Kidney (tissue), 14 donors: ENCODE data around the gene FUT8. TPM values are rescaled to one million over a fixed set of nuclear protein-coding genes. Genes with fewer than 3 reads are reported as not detected.
"Not testable (repeated sequence)": the region's sequence is repeated elsewhere in the genome, so short reads cannot be mapped to it uniquely, and the experiment has no call there.

Source experiments
- DNase-seq, 5 donors: peaks; one replicate each; pipeline ENCODE4 v3.0.0-alpha.2; 2013 to 2020
- FAIRE-seq: peaks from 2 replicates; lab custom pipeline; 2012; peaks lifted over from hg19 to GRCh38; lab: Jason Lieb, UNC
- H3K27ac ChIP-seq, 2 donors: one replicate each; pipeline ENCODE4 v1.7.0; 2013; ENCODE audit warnings: low read depth in 2 of 2, low read length in 2 of 2, inconsistent platforms in 1 of 2
- H3K27me3 ChIP-seq: one replicate; pipeline ENCODE4 v1.7.1; 2013; ENCODE audit warnings: low read length, inconsistent platforms; ENCODE audit not compliant: control insufficient read depth, insufficient read depth
- H3K36me3 ChIP-seq, 3 donors: one replicate each; pipeline versions ENCODE4 v1.7.0 to v1.7.1; 2013; ENCODE audit warnings: low read length in 3 of 3, control low read depth in 1 of 3, inconsistent platforms in 1 of 3; ENCODE audit not compliant: insufficient read depth in 3 of 3, control insufficient read depth in 2 of 3
- H3K4me1 ChIP-seq, 3 donors: one replicate each; pipeline versions ENCODE4 v1.7.0 to v1.7.1; 2013; ENCODE audit warnings: low read length in 3 of 3, inconsistent platforms in 1 of 3, low read depth in 1 of 3; ENCODE audit not compliant: control insufficient read depth in 2 of 3, insufficient read depth in 2 of 3
- H3K4me3 ChIP-seq, 3 donors: one replicate each; pipeline versions ENCODE4 v1.7.0 to v1.8.1; 2013; ENCODE audit warnings: low read length in 3 of 3, control low read depth in 1 of 3, inconsistent platforms in 1 of 3
- H3K9ac ChIP-seq, 3 donors: one replicate each; pipeline versions ENCODE4 v1.7.0 to v1.7.1; 2013; ENCODE audit warnings: low read length in 3 of 3, control low read depth in 1 of 3, inconsistent platforms in 1 of 3
- H3K9me3 ChIP-seq, 3 donors: one replicate each; pipeline versions ENCODE4 v1.7.0 to v1.7.1; 2013; ENCODE audit warnings: low read length in 3 of 3, control low read depth in 1 of 3, inconsistent platforms in 1 of 3; ENCODE audit not compliant: control insufficient read depth in 2 of 3, insufficient read depth in 1 of 3
- CTCF ChIP-seq: IDR thresholded peaks from 3 replicates; pipeline ENCODE4 v1.5.1; 2012; ENCODE audit warnings: mild to moderate bottlenecking, moderate library complexity, borderline replicate concordance; ENCODE audit not compliant: insufficient read depth; ENCODE audit errors: extremely low read depth
- intact Hi-C: fragments of 100-400 bp; cut with DNase I; formaldehyde crosslinking; loops from one replicate; pipeline ENCODE4 v1.11.1; 2022
- polyA plus RNA-seq: library from polyadenylated mRNA; stranded (reverse); fragments of 350-450 nt; fragmentation: Illumina TruSeq; extraction: RNeasy Lipid Tissue Mini Kit (QIAGEN cat#74804); gene quantifications from one replicate; pipeline ENCODE4 v1.2.3, GENCODE V29; 2014; ENCODE audit warnings: low read depth, low replicate concordance; ENCODE audit not compliant: insufficient read depth
- total RNA-seq: library from RNA; stranded (reverse); fragmentation: NEBNext Ultra II Directional; extraction: Animal tissue kit (Norgen Biotek cat#: 25700); gene quantifications from one replicate; pipeline ENCODE4 v1.2.1, GENCODE V29; 2021
- donor health status: control.
- donor health status: control.
- donor health status: control.
- donor health status: control.
- donor health status: control.
- donor health status: DM: yes; HTN: yes; CAD: no.
- donor health status: Normal renal cell carcinoma (clear cell type).

The FUT8 gene
- total and polyA plus RNA-seq, 2 donors from 2014 or later: 8.2 to 49.6 TPM

DNA sequence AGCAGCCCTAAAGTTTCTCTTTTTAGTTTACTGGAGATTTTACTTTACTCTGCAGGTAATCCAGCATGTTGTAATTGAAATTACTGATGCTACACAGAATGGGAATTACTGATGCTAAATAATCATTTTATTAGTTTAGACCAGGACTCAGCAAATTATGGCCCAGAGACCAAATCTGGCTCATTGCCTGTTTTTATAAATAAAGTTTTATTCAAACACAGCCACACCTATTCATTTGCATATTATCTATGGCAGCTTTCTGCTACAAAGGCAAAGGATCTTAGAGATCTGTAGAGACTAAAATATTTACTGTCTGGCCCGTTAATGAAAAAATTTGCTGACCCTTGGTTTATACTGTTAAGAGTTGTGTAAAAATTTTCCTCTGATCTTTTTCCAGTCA, 216.1 kb downstream of the FUT8 start:
- H3K27ac ChIP-seq: no peak overlapping the region
- FAIRE-seq: no peak
- H3K4me3 ChIP-seq: no peak overlapping the region
- DNase-seq: no peak
- no peak overlapping the region for H3K9ac ChIP-seq
- intact Hi-C loops: no loop called here
- no peak for TF ChIP-seq CTCF
- H3K9me3 ChIP-seq: no peaks in the 10 kb centered on the region
- H3K36me3 ChIP-seq: no peaks in the 10 kb centered on the region
- H3K4me1 ChIP-seq: no peaks in the 10 kb centered on the region
- H3K27me3 ChIP-seq: no peaks in the 10 kb centered on the region

DNA sequence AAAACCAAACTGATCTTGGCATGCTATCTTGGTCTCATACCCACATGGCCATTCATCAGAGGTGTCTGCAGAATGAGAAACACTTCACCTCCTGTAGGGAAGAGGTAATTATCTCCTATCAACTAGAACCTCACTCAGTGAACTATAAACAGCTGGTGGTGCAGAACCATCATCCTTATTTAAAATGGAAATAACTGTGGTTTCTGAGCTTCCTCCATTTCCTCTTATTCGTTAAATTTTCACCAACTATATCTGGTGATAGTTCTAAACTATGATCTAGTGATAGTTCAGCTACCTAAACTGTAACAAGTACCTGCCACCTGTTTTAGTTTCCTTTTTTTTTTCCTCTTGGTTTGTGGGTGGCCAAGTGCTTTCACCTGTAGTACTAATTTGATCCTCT, 218.5 kb downstream of the FUT8 start:
- intact Hi-C loops: no loop called here
- no peak for DNase-seq

DNA sequence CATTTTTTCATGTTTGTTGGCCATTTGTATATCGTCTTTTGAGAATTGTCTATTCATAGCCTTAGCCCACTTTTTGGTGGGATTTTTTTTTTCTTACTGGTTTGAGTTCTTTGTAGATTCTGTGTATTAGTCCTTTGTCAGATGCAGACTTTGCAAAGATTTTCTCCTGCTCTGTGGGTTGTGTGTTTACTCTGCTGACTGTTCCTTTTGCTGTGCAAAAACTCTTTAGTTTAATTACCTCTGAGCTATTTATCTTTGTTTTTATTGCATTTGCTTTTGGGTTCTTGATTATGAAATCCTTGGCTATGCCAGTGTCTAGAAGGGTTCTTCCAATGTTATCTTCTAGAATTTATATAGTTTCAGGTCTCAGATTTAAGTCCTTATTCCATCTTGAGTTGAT, 220.0 kb downstream of the FUT8 start:
- no peak for FAIRE-seq
- intact Hi-C loops: no loop called here
- no peak overlapping the region for H3K9ac ChIP-seq
- TF ChIP-seq CTCF: no peak
- H3K27me3 ChIP-seq: no peaks in the 10 kb centered on the region
- no peak overlapping the region for H3K4me3 ChIP-seq
- no peak for DNase-seq
- H3K27ac ChIP-seq: no peak overlapping the region
- no peaks in the 10 kb centered on the region for H3K36me3 ChIP-seq
- no peaks in the 10 kb centered on the region for H3K4me1 ChIP-seq
- no peaks in the 10 kb centered on the region for H3K9me3 ChIP-seq

More for the DNA sequence above, 218.5 kb downstream of the FUT8 start:
- H3K4me3 ChIP-seq: no peak overlapping the region
- no peaks in the 10 kb centered on the region for H3K9me3 ChIP-seq
- FAIRE-seq: no peak
- H3K27me3 ChIP-seq: no peaks in the 10 kb centered on the region
- no peak for TF ChIP-seq CTCF
- no peak overlapping the region for H3K27ac ChIP-seq
- H3K36me3 ChIP-seq: no peaks in the 10 kb centered on the region
- H3K9ac ChIP-seq: no peak overlapping the region
- H3K4me1 ChIP-seq: no peaks in the 10 kb centered on the region

DNA sequence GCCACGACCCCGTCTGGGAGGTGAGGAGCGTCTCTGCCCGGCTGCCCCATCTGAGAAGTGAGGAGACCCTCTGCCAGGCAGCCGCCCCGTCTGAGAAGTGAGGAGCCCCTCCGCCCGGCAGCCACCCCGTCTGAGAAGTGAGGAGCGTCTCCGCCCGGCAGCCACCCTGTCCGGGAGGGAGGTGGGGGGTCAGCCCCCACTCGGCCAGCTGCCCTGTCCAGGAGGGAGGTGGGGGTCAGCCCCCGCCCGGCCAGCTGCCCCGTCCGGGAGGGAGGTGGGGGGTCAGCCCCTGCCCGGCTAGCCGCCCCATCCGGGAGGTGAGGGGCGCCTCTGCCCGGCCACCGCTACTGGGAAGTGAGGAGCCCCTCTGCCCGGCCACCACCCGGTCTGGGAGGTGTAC, 221.1 kb downstream of the FUT8 start:
- H3K4me3 ChIP-seq, H3K9me3 ChIP-seq, DNase-seq, H3K9ac ChIP-seq, intact Hi-C loops, H3K27ac ChIP-seq, H3K4me1 ChIP-seq, H3K36me3 ChIP-seq, H3K27me3 ChIP-seq, FAIRE-seq: not testable (repeated sequence)
